ENCODE data around the gene GRID1. TPM values are rescaled to one million over a fixed set of nuclear protein-coding genes. Genes with fewer than 3 reads are reported as not detected.

Gene GRID1
- polyA plus RNA-seq, 1 of the 3 experiments (the other 2 are of a cell fraction) = 0.13 TPM

DNA sequence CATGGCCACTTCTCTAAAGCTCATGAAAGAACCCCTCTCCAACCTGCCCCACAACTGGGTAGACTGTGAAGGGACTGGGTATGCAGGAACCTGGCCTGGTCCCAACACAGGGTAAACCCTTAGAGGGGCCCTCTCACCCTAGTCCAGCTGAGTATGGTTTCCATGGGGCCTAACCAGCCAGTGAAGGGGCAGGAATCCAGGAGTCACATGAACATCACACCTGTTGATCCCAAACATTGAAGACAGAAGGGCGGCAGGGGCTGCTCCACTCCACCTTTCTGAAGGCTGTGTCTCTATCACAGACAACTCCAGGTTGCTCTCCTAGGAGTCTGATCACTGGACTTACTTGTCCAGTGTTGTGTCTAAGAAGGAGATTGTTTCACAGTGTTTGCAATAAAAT lies 30.8 kb downstream of the GRID1 start:
- DNase-seq = no peak
- Histone ChIP-seq H3K27me3 (ENCODE audit: insufficient read depth) (no peaks in the 10 kb centered on the region), H3K27ac (ENCODE audit: low read depth in 2 of 2, low read length in 1 of 2) (no peak overlapping the region), H3K4me2 (no peak overlapping the region), H3K9ac (no peak overlapping the region), H4K20me1 (ENCODE audit: insufficient read depth) (no peaks in the 10 kb centered on the region), H2AFZ (ENCODE audit: low read depth) (no peak overlapping the region), H3K79me2 (ENCODE audit: insufficient read depth) (no peaks in the 10 kb centered on the region), H3K4me1 (ENCODE audit: control insufficient read depth in 1 of 2, insufficient read depth in 2 of 2, low read depth in 1 of 2, low read length in 1 of 2) (peaks cover 0 to 16% of the 10 kb centered on the region in 2 experiments; a peak in 1 of 4 replicates), H3K4me3 (ENCODE audit: low read depth in 2 of 2, low read length in 1 of 2) (no peak overlapping the region), H3K36me3 (replicated peaks in 1 of 2; ENCODE audit: control insufficient read depth in 1 of 2, insufficient read depth in 2 of 2, low read length in 1 of 2) (no peaks in the 10 kb centered on the region), H3K9me2 (no peaks in the 10 kb centered on the region), H3K9me3 (no peaks in the 10 kb centered on the region), H3F3A (replicated peaks; ENCODE audit: insufficient read depth) (no peaks in the 10 kb centered on the region)
- CTCF ChIA-PET = interaction anchor here (0.7 to 1.6 kb wide), 3 partner anchors 13 to 154 kb away, joined by 3 to 4 read pairs (median 3); no protein-coding TSS in a partner anchor
- POLR2A ChIA-PET = no interaction called here
- WGBS (ENCODE audit: low lambda C conversion rate) = 70% methylated on average over 1 of the region's 1 CpG
- no peak for TF ChIP-seq POLR2AphosphoS5 (IDR thresholded peaks at IDR 0.05; ENCODE audit: low read depth, low read length)
- TF ChIP-seq, protein P1, sequence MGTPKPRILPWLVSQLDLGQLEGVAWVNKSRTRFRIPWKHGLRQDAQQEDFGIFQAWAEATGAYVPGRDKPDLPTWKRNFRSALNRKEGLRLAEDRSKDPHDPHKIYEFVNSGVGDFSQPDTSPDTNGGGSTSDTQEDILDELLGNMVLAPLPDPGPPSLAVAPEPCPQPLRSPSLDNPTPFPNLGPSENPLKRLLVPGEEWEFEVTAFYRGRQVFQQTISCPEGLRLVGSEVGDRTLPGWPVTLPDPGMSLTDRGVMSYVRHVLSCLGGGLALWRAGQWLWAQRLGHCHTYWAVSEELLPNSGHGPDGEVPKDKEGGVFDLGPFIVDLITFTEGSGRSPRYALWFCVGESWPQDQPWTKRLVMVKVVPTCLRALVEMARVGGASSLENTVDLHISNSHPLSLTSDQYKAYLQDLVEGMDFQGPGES (IDR thresholded peaks at IDR 0.05; ENCODE audit: low read depth, low read length) = no peak
- TF ChIP-seq, protein P2, sequence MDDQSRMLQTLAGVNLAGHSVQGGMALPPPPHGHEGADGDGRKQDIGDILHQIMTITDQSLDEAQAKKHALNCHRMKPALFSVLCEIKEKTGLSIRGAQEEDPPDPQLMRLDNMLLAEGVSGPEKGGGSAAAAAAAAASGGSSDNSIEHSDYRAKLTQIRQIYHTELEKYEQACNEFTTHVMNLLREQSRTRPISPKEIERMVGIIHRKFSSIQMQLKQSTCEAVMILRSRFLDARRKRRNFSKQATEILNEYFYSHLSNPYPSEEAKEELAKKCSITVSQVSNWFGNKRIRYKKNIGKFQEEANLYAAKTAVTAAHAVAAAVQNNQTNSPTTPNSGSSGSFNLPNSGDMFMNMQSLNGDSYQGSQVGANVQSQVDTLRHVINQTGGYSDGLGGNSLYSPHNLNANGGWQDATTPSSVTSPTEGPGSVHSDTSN (IDR thresholded peaks at IDR 0.05) = no peak
- TF ChIP-seq TCF12 (IDR thresholded peaks at IDR 0.05) = no peak
- TF ChIP-seq EP300 (IDR thresholded peaks at IDR 0.05; ENCODE audit: borderline replicate concordance in 1 of 2, low read depth in 1 of 2, low read length in 1 of 2) = no peak
- TF ChIP-seq RFX5 (IDR thresholded peaks at IDR 0.05; ENCODE audit: low read length) = no peak
- TF ChIP-seq, protein P3, sequence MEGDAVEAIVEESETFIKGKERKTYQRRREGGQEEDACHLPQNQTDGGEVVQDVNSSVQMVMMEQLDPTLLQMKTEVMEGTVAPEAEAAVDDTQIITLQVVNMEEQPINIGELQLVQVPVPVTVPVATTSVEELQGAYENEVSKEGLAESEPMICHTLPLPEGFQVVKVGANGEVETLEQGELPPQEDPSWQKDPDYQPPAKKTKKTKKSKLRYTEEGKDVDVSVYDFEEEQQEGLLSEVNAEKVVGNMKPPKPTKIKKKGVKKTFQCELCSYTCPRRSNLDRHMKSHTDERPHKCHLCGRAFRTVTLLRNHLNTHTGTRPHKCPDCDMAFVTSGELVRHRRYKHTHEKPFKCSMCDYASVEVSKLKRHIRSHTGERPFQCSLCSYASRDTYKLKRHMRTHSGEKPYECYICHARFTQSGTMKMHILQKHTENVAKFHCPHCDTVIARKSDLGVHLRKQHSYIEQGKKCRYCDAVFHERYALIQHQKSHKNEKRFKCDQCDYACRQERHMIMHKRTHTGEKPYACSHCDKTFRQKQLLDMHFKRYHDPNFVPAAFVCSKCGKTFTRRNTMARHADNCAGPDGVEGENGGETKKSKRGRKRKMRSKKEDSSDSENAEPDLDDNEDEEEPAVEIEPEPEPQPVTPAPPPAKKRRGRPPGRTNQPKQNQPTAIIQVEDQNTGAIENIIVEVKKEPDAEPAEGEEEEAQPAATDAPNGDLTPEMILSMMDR (IDR thresholded peaks at IDR 0.05) = no peak
- no peak for TF ChIP-seq FOXJ3 (CRISPR knock-in tag; IDR thresholded peaks at IDR 0.05)
- no peak for TF ChIP-seq SIN3A (IDR thresholded peaks at IDR 0.05; ENCODE audit: borderline replicate concordance, low read depth, low read length)
- TF ChIP-seq, protein P4, sequence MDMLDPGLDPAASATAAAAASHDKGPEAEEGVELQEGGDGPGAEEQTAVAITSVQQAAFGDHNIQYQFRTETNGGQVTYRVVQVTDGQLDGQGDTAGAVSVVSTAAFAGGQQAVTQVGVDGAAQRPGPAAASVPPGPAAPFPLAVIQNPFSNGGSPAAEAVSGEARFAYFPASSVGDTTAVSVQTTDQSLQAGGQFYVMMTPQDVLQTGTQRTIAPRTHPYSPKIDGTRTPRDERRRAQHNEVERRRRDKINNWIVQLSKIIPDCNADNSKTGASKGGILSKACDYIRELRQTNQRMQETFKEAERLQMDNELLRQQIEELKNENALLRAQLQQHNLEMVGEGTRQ (IDR thresholded peaks at IDR 0.05; ENCODE audit: borderline replicate concordance, low read depth, low read length) = no peak
- TF ChIP-seq GATA2 (CRISPR knock-in tag; IDR thresholded peaks at IDR 0.05) = no peak
- no peak for TF ChIP-seq RAD21 (IDR thresholded peaks at IDR 0.05; ENCODE audit: low read length)
- TF ChIP-seq CHD2 (IDR thresholded peaks at IDR 0.05; ENCODE audit: low read length, partially characterized antibody) = no peak
- TF ChIP-seq RXRA (IDR thresholded peaks at IDR 0.05; ENCODE audit: borderline replicate concordance, low read depth) = no peak
- TF ChIP-seq, protein P5, sequence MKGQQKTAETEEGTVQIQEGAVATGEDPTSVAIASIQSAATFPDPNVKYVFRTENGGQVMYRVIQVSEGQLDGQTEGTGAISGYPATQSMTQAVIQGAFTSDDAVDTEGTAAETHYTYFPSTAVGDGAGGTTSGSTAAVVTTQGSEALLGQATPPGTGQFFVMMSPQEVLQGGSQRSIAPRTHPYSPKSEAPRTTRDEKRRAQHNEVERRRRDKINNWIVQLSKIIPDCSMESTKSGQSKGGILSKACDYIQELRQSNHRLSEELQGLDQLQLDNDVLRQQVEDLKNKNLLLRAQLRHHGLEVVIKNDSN (IDR thresholded peaks at IDR 0.05; ENCODE audit: borderline replicate concordance, low read depth) = no peak
- TF ChIP-seq, protein P6, sequence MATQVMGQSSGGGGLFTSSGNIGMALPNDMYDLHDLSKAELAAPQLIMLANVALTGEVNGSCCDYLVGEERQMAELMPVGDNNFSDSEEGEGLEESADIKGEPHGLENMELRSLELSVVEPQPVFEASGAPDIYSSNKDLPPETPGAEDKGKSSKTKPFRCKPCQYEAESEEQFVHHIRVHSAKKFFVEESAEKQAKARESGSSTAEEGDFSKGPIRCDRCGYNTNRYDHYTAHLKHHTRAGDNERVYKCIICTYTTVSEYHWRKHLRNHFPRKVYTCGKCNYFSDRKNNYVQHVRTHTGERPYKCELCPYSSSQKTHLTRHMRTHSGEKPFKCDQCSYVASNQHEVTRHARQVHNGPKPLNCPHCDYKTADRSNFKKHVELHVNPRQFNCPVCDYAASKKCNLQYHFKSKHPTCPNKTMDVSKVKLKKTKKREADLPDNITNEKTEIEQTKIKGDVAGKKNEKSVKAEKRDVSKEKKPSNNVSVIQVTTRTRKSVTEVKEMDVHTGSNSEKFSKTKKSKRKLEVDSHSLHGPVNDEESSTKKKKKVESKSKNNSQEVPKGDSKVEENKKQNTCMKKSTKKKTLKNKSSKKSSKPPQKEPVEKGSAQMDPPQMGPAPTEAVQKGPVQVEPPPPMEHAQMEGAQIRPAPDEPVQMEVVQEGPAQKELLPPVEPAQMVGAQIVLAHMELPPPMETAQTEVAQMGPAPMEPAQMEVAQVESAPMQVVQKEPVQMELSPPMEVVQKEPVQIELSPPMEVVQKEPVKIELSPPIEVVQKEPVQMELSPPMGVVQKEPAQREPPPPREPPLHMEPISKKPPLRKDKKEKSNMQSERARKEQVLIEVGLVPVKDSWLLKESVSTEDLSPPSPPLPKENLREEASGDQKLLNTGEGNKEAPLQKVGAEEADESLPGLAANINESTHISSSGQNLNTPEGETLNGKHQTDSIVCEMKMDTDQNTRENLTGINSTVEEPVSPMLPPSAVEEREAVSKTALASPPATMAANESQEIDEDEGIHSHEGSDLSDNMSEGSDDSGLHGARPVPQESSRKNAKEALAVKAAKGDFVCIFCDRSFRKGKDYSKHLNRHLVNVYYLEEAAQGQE (IDR thresholded peaks at IDR 0.05; ENCODE audit: low read depth, low read length) = no peak
- TF ChIP-seq SMC3 (IDR thresholded peaks at IDR 0.05; ENCODE audit: low read depth, low read length) = no peak
- no peak for TF ChIP-seq EZH2phosphoT487 (IDR thresholded peaks at IDR 0.05; ENCODE audit: borderline replicate concordance, low read depth)
- no peak for TF ChIP-seq NRF1 (IDR thresholded peaks at IDR 0.05; ENCODE audit: low read depth, low read length)
- TF ChIP-seq, protein P7, sequence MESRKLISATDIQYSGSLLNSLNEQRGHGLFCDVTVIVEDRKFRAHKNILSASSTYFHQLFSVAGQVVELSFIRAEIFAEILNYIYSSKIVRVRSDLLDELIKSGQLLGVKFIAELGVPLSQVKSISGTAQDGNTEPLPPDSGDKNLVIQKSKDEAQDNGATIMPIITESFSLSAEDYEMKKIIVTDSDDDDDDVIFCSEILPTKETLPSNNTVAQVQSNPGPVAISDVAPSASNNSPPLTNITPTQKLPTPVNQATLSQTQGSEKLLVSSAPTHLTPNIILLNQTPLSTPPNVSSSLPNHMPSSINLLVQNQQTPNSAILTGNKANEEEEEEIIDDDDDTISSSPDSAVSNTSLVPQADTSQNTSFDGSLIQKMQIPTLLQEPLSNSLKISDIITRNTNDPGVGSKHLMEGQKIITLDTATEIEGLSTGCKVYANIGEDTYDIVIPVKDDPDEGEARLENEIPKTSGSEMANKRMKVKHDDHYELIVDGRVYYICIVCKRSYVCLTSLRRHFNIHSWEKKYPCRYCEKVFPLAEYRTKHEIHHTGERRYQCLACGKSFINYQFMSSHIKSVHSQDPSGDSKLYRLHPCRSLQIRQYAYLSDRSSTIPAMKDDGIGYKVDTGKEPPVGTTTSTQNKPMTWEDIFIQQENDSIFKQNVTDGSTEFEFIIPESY (IDR thresholded peaks at IDR 0.05; ENCODE audit: borderline replicate concordance, low read depth) = no peak
